HG02588 (cell line): ENCODE data around the gene TMEM259.

ENCODE experiments used
- ATAC-seq: cut with Tn5 transposase; IDR thresholded peaks from one replicate; pipeline ENCODE4 v1.9.1; 2021; ENCODE audit warnings: mild to moderate bottlenecking, moderate library complexity; ENCODE audit not compliant: unreplicated experiment

TMEM259 gene

GRCh38 chr19:1017906-1018305, 3.0 kb downstream of the TMEM259 start:
- ATAC-seq = no peak

GRCh38 chr19:1017115-1017905, 3.6 kb downstream of the TMEM259 start:
- ATAC-seq = no peak

- ATAC-seq = no peak
Measured at GRCh38 chr19:1016647-1017114, 4.2 kb downstream of the TMEM259 start.

GRCh38 chr19:1015782-1016646, 4.9 kb downstream of the TMEM259 start:
- ATAC-seq = no peak

- ATAC-seq = no peak
Measured at GRCh38 chr19:1015061-1015781, 5.7 kb downstream of the TMEM259 start.

- ATAC-seq = no peak
Measured at GRCh38 chr19:1014161-1015060, 6.5 kb downstream of the TMEM259 start.

- ATAC-seq = no peak
Measured at GRCh38 chr19:1013218-1013617, 7.7 kb downstream of the TMEM259 start.

GRCh38 chr19:1012334-1012733, 8.6 kb downstream of the TMEM259 start:
- no peak for ATAC-seq

GRCh38 chr19:1011831-1012333, 9.0 kb downstream of the TMEM259 start:
- ATAC-seq = no peak

- ATAC-seq = no peak
Measured at GRCh38 chr19:1010586-1011510, 10.1 kb downstream of the TMEM259 start.

GRCh38 chr19:1009981-1010538, 10.9 kb downstream of the TMEM259 start:
- no peak for ATAC-seq

GRCh38 chr19:1009041-1009980, 11.6 kb downstream of the TMEM259 start:
- ATAC-seq = no peak

GRCh38 chr19:1008268-1009040, 12.5 kb downstream of the TMEM259 start:
- ATAC-seq = no peak

GRCh38 chr19:1007399-1008251, 13.3 kb downstream of the TMEM259 start:
- ATAC-seq = no peak

- no peak for ATAC-seq
Measured at GRCh38 chr19:1006711-1007398, 14.1 kb downstream of the TMEM259 start.
